ENCODE measurements around the gene PMAIP1. TPM values are rescaled to one million over a fixed set of nuclear protein-coding genes. Genes with fewer than 3 reads are reported as not detected.

The PMAIP1 gene
- total and polyA plus RNA-seq, 2 of the 8 experiments (the other 6 are each of a cell fraction or from before 2014, with no cell fraction given), result 51.7 to 84.1 TPM

GRCh38 chr18:59865241-59865986 is 34.4 kb upstream of the PMAIP1 start:
- CTCF ChIA-PET (ENCODE audit: partially characterized antibody), result interaction anchor here (1.0 to 1.6 kb wide), 5 partner anchors 9 to 371 kb away, joined by 3 to 7 read pairs (median 4); partner anchors contain the start of gene CCBE1
- H3K79me1 ChIP-seq (ENCODE audit: low read depth, low read length), result no peaks in the 10 kb centered on the region
- no peak overlapping the region for H3K4ac ChIP-seq (replicated peaks; ENCODE audit: insufficient read length, low read depth, low read length)
- peak overlapping the region; percentile 41 for H2BK120ac ChIP-seq (replicated peaks; ENCODE audit: low read depth, low read length)
- H3K9me3 ChIP-seq (ENCODE audit: insufficient read depth in 2 of 2, low read depth in 1 of 2, low read length in 1 of 2), result no peaks in the 10 kb centered on the region
- H3K4me2 ChIP-seq (ENCODE audit: insufficient read depth in 1 of 2, low read depth in 2 of 2, low read length in 2 of 2), result no peak overlapping the region
- no peak overlapping the region for H4K8ac ChIP-seq (ENCODE audit: extremely low read depth, insufficient read depth, low read length)
- TF ChIP-seq POLR2AphosphoS5 (IDR thresholded peaks at IDR 0.05; ENCODE audit: low read depth, low read length), result no peak
- peak overlapping the region; percentile 88 for H2AK5ac ChIP-seq (ENCODE audit: low read depth, low read length)
- H2AFZ ChIP-seq (ENCODE audit: low read length), result no peak overlapping the region
- FAIRE-seq, result no peak
- H3K18ac ChIP-seq (ENCODE audit: extremely low read depth, low read length), result peak overlapping the region; percentile 33; the same call in 1 of the 2 replicates
- H3K23me2 ChIP-seq (ENCODE audit: low read depth, low read length), result no peaks in the 10 kb centered on the region
- no peak overlapping the region for H3K4me3 ChIP-seq (ENCODE audit: extremely low read depth in 1 of 4, insufficient read depth in 2 of 4, low read depth in 3 of 4, low read length in 4 of 4)
- H4K91ac ChIP-seq (replicated peaks; ENCODE audit: insufficient read length, low read length), result peak overlapping the region; percentile 26
- WGBS, 2 experiments (ENCODE audit: extremely low coverage in 1 of 2, insufficient coverage in 1 of 2, insufficient read length in 1 of 2, insufficient replicate concordance in 2 of 2, low coverage in 1 of 2, low lambda C conversion rate in 2 of 2, missing lambda C conversion rate in 1 of 2), result 79% methylated on average over 6 of the region's 6 CpGs; no CpG with 5 or more reads in 1 of the 2 experiments
- H4K20me1 ChIP-seq (replicated peaks in 1 of 2; ENCODE audit: control insufficient read depth in 1 of 2, insufficient read depth in 2 of 2, low read length in 2 of 2), result no peaks in the 10 kb centered on the region
- peak overlapping the region; percentile 48; the same call in 1 of the 2 replicates for H2BK20ac ChIP-seq (ENCODE audit: low read length)
- no peak overlapping the region; the same call in 1 of the 2 replicates for H2BK5ac ChIP-seq (ENCODE audit: low read depth, low read length)
- no peaks in the 10 kb centered on the region for H3K36me3 ChIP-seq (ENCODE audit: control insufficient read depth in 2 of 4, insufficient read depth in 4 of 4, low read length in 3 of 4)
- H2BK12ac ChIP-seq (ENCODE audit: low read depth, low read length), result peak overlapping the region; percentile 91; the same call in 1 of the 2 replicates
- no peaks in the 10 kb centered on the region for H3K27me3 ChIP-seq (replicated peaks in 1 of 4; ENCODE audit: control insufficient read depth in 3 of 4, extremely low read depth in 1 of 4, insufficient read depth in 3 of 4, low read length in 3 of 4)
- no peak overlapping the region for H2BK15ac ChIP-seq (ENCODE audit: low read length)
- H3K4me1 ChIP-seq (replicated peaks in 1 of 4; ENCODE audit: control insufficient read depth in 3 of 4, insufficient read depth in 4 of 4, low read length in 3 of 4), result peaks cover 0 to 36% (median 14%) of the 10 kb centered on the region in 4 experiments; a peak in 5 of 7 replicates
- no peak overlapping the region for H3K23ac ChIP-seq (ENCODE audit: insufficient read length)
- H3K14ac ChIP-seq (ENCODE audit: insufficient read length), result no peak overlapping the region
- no peak overlapping the region for H3K56ac ChIP-seq (replicated peaks; ENCODE audit: insufficient read length, low read depth, low read length)
- H3K27ac ChIP-seq (ENCODE audit: low read depth, low read length), result no peak overlapping the region
- no peak overlapping the region for H4K5ac ChIP-seq (ENCODE audit: insufficient read length, low read depth, low read length)
- POLR2A ChIA-PET (ENCODE audit: partially characterized antibody), result interaction anchor here (1.0 to 6.4 kb wide), 8 partner anchors 7 to 39 kb away, joined by 3 to 116 read pairs (median 6); partner anchors contain the start of gene PMAIP1
- DNase-seq (ENCODE audit: low read depth in 1 of 2, low spot score in 2 of 2), result no peak
- H3K79me2 ChIP-seq (ENCODE audit: control insufficient read depth in 1 of 2, insufficient read depth in 2 of 2, low read length in 2 of 2), result no peaks in the 10 kb centered on the region
- H3K9ac ChIP-seq (replicated peaks in 1 of 4; ENCODE audit: extremely low read depth in 1 of 4, low read depth in 3 of 4, low read length in 3 of 4), result no peak overlapping the region
